Nucleus accumbens (tissue), 56 donors: ENCODE results near the gene BAZ1A.
"Not testable (repeated sequence)": the region's sequence is repeated elsewhere in the genome, so short reads cannot be mapped to it uniquely, and the experiment has no call there.

Experiments
- DNase-seq, 56 donors: peaks; one replicate each; lab custom pipeline; 2025; lab: John Stamatoyannopoulos, UW

Gene BAZ1A

DNA sequence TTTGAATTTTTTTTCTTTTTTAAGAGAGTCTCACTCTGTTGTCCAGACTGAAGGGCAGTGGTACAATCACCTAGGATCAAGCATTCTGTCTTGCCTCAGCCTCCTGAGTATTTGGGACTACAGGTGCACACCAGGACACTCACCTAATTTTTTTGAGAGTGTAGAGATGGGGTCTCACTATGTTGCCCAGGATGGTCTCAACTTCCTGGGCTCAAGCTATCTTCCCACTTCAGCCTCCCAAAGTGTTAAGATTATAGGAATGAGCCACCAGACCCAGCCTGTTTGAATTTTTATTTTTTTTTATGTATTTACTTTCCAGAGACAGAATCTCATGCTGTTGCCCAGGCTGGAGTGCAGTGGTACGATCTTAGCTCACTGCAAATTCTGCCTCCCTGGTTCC, 11.3 kb downstream of the BAZ1A start:
- DNase-seq = no peak

DNA sequence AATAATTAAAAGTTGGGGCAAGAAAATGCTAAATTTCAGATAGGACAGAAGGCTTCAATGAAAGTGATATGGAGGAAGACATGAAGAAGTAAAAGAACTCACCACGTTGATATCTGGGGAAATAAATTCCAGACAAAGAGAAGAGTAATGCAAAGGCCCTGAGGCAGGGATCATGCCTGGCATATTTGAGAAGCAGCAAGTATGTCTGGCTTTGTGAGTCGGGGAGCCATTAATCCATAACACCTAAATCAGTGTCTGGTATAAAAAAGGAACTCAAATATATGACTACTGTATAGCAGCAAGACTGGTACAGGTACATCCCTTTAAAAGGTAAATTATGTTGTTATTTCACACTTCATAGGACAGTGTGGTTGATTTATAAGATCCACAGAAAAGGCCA, 16.4 kb downstream of the BAZ1A start:
- no peak for DNase-seq

DNA sequence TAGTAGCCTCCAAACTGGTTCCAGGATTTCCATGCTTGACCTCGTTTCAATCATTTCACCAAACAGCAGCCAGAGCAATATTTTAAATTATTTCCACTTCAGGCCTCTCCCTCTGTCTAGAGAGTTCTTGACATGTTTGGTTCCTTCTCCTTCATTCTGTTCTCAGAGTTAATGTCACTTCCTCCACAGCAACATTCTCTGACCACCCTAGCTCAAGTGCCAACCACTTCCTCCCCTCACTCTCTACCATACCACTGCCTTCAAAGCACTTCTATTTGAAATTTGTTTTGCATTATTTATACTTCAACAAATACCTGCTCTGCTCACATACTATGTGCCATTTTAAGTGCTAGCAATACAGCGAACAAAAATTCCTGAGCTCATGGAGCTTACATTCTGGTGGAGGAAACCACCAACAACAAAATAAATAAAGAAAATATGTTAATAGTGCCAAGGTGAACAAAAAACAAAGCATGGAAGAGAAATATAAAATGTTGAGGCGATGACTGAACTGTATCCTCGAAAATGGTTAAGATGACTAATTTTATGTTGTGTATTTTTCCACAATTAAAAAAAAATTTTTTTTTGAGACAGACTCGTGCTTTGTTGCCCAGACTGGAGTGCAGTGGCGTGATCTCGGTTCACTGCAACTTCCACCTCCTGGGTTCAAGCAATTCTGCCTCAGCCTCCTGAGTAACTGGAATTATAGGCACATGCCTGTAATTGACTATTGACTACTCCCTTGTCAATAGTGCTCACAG, 17.3 kb downstream of the BAZ1A start:
- no peak for DNase-seq

DNA sequence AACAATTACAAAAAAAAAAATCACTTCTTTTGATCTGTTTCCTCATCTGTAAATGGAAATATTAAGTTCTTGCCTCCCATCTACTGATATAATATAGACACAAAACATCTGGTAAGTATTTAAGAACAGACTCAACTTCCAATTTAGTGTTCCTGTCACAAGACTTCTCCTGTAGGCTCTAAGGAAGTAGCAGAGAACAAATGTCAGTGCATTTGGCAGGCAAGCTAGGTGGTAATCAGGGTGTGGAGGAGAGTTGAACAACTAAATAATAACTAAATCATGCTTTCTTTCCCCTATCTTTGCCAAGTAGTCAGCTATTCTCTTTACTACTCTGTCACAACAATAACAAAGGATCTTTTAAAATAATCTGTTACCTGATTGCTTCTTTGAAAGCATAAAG, 22.1 kb downstream of the BAZ1A start:
- no peak for DNase-seq

DNA sequence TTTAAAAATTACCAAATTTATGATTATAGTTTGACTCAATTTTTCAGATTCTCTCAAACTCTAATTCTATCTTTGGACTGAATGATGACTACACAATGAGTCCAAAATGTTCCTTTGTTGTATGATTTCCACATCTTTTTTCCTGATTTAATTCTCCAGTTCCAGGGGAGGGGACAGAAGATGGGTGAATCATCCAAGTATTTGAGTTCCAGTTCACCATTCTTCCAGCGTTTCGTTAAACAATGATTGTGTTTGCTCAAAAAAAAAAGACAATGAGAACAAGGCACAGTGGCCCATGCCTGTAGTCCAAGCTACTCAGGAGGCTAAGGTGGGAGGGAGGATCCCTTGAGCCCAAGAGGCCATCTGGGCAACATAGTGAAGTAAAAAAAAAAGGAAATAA, 23.8 kb downstream of the BAZ1A start:
- no peak for DNase-seq

DNA sequence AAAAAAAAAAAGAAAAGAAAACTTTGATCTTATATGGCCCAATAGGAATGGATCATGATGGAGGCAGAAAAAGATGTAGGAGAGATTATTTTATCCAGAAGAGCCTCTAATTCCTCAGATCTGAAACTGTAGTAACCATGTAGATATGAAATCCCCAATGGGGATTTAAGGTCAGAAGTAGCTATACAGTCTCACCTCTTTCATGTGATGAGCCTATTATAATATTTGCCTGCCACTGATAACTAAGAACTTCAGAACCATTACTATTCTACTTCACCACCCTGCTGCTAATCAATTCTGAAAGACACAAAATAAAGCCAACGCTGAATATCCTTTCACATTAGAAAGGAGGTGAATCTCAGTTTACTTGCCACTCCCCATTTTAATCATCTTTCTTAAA, 29.3 kb downstream of the BAZ1A start:
- DNase-seq = no peak

DNA sequence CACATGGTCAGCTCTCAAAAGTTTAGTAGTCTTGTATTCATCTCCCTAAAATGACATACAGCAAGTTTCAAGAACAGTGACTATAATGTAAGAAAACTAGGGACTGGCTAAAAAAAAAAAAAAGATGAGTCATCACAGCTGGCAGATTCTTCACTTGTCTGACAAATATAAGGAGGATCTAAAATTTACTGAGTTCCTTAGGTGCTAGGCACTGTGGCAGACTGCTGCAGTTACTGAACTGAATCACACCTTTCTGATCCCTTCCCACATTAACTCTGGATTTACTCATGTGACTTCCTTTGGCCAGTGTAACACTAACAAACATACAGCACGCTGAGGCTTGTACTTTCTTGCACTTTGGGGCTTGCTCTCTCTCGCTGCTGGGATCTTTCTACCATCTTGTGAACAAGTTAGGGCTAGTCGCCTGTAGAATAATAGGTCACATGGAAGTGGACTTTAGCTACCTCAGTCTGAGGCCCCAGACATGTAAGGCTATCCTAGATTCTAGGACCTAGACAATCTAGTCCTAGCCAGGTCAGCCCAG, 32.1 kb downstream of the BAZ1A start:
- DNase-seq = peak in 1 of 56 donors; percentile 4

DNA sequence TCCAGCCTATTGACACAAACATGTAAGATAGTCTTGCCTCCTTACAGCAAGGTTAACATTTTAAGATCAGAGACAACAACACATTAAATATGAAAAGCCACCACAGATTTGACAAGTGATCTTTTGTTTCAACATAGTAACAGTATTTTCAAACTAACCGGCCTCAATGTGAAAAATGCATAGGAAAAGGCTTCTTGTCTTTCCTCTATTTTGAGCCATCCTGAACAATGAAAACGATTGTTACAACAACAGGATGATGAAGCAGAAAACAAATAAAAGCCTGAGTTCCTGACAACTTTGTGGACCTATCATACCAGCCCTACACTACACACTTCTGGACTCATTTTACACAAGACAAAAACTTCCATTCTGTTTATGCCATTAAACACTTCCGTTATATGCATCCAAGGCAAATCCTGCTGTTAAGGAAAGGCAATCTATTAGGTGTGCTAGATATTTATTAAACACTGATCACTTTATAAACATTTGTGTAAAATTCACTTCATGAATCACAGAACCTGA, 37.3 kb downstream of the BAZ1A start:
- no peak for DNase-seq

DNA sequence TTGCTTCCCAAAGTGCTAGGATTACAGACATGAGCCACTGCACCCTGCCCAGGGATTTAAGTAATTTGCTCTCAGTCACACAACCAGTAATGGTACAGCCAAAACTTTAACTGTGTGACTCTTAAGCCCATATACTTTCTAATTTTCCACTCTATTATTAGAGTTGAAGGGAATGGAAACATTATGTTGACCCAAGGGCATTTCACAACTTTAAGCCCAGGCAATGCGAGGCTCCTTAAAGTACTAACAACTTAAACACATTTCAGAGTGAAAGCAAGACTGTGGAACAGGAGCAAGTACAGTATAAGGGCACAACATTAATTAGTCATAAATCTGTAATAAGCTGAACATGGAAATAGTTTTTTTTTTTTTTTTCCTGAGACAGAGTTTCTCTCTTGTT, 39.8 kb downstream of the BAZ1A start:
- no peak for DNase-seq

DNA sequence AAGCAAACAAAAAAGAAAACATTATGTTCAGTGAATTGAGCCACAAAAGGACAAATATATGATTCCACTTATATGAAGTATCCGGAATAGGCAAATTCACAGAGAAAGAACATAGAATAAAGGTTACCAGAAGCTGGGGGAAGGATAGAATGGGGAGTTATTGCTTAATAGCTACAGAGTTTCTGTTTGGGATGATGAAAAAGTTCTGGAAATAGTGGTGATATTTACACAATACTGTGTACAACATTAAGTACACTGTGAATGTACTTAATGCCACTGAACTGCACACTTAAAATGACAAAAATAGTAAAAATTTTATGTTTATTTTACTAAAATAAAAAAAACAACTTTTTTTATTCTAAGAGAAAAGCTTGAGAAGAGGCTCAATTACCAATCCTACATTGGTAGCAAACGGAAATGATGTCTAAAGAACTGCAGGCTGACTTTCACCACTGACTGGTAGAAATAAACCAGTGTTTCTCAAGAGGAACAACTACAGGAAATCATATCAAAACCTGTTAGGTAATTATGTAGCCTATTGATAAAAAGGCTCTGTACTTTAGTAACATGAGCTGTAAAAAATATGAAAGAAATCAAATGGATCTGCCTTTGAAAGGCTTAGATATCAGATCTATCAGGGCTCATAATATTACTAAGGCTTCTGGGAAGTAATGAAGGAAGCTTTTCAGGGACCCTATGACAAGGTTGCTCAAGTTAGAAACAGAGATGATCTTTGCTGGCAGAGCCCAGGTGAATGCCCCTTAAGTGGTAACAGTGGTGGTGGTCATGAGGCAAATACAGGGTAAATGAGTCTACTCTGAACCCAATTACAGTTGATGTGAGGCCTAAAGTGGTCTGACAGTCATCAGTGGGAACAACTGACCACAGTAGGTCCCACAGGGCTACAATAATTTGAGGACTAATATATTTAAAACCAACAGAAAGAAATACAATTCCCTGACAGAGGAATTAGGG, 41.3 kb downstream of the BAZ1A start:
- DNase-seq = no peak

DNA sequence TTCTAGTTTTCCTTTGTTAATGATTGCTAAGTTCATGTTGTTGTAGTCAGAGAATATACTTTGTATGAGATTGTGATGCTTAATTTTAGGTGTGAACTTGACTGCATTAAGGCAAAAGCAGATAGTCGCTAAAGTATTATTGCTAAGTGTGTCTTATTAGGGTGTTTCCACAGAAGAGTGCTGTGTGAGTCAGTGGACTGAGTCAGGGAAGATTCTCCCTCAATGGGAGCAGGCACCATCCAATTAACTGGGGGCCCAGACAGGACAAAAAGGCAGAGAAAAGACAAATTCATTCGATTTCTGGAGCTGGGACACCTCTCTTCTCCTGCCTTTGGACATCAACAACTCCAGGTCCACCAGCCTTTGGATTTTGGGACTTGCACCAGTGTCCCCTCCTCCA, 48.5 kb downstream of the BAZ1A start:
- no peak for DNase-seq

DNA sequence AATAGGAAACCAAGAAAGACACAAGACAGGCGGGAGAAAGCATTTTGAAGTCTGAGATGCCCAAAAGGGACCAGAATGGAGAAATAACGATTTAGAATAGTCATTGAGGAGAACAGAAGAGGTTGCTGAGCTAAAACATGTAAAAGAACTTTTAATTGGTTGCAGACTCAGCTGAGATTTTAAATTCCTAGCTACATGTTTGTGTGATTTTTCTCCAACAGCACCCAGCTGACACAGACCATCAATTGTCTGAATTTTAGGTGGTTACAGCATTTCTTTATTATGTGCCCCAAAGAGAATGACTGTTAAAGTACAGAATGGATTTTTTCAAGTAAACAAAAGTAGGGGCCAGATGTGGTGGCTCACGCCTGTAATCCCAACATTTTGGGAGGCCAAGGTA, 50.3 kb downstream of the BAZ1A start:
- no peak for DNase-seq

DNA sequence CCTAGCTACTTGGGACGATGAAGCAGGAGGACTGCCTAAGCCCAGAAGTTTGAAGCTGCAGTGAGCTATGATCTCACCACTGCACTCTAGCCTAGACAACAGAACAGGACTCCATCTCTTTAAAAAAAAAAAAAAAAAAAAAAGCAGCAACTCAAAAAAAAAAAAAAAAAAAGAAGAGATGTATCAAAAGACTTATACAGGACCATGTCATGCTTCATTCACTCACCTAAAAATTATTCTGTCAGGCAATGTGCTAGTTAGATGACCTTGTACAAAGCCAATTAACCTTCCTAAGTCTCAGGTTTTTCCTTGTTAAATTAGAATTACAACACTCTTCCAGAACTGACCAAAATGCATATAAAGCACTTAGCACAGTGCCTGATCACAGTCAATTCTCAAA, 50.9 kb downstream of the BAZ1A start:
- no peak for DNase-seq

DNA sequence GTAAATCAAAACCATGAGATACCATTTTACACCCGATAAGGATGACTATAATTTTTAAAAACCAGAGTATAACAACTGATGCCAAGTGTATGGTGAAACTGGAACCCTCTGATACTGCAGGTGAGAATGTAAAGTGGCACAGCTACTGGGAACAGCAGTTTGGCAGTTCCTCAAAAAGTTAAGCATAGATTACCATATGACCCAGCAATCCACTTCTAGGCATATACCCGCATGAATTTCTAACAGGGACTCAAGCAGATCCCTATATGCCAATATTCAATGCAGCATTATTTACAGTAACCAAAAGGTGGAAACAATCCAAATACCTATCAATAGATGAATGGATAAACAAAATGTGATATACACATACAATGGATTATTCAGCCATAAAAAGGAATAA, 57.4 kb downstream of the BAZ1A start:
- DNase-seq = no peak

DNA sequence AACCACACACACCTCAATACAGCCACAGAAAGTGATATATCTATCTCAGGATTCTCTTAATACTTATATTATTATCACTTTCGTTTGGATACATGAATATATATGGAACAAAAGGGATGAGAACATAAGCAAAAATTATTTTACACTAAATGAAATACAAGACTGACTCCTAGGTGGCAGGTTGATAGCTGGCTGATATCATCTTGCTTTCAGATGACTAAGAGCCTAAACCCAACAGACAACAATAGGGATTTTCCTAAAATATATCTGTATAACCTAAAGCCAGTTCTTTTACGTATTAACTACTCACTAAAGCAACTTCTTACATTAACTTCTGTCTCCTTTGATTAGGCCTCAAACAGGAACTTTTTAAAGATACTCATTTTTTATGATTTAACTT, 65.1 kb downstream of the BAZ1A start:
- DNase-seq = no peak

DNA sequence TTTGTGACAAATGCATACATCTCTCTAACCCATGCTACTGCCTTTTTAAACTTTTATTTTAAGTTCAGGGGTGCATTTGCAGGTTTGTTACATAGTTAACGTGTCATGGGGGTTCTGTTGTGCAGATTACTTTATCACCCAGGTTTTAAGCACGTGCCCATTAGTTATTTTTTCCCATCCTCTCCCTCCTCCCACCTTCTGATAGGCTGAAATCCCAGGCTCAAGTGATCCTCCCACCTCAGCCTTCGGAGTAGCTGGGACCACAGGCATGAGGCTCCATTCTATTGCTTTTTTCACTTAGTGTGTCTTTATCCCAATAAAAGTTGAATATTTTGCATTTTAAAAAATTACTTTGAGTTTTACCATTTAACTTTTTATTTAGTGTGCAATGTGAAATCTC, 68.9 kb downstream of the BAZ1A start:
- DNase-seq = no peak

DNA sequence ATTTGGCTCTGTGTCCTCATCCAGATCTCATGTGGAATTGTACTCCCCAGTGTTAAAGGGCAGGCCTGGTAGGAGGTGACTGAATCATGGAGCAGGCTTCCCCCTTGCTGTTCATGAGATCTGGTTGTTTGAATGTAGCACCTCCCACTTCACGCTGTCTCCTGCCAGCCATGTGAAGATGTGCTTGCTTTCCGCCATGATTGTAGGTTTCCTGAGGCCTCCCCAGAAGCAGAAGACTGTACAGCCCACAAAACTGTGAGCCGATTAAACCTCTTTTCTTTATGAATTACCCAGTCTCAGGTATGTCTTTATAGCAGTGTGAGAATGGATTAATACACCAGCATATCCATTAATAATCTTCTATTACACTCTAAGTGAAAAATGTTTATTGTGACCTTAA, 70.2 kb downstream of the BAZ1A start:
- DNase-seq = no peak

DNA sequence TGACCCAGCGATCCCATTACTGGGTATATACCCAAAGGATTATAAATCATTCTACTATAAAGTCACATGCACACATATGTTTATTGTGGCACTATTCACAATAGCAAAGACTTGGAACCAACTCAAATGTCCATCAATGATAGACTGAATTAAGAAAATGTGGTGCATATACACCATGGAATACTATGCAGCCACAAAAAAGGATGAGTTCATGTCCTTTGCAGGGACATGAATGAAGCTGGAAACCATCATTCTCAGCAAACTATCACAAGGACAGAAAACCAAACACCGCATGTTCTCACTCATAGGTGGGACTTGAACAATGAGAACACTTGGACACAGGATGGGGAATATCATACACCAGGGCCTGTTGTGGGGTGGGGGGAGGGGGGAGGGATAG, 76.3 kb downstream of the BAZ1A start:
- not testable (repeated sequence) for DNase-seq

DNA sequence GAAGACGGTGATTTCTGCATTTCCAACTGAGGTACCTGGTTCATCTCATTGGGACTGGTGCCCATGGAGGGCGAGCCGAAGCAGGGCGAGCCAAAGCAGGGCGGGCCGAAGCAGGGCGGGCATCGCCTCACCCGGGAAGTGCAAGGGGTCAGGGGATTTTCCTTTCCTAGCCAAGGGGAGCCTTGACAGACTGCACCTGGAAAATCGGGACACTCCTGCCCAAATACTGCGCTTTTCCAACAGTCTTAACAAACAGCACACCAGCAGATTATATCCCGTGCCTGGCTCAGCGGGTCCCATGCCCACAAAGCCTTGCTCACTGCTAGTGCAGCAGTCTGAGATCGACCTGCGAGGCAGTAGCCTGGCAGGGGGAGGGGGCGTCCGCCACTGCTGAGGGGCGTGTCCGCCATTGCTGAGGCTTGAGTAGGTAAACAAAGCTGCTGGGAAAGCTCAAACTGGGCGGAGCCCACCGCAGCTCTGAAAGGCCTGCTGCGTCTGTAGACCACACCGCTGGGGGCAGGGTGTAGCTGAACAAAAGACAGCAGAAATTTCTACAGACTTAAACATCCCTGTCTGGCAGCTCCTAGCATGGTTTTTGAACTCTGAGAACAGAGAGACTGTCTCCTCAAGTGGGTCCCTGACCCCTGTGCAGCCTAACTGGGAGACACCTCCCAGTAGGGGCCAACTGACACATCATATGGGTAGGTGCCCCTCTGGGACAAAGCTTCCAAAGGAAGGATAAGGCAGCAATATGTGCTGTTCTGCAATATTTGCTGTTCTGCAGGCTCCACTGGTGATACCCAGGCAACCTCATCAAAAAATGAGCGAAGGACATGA, 77.2 kb downstream of the BAZ1A start:
- DNase-seq = no peak

DNA sequence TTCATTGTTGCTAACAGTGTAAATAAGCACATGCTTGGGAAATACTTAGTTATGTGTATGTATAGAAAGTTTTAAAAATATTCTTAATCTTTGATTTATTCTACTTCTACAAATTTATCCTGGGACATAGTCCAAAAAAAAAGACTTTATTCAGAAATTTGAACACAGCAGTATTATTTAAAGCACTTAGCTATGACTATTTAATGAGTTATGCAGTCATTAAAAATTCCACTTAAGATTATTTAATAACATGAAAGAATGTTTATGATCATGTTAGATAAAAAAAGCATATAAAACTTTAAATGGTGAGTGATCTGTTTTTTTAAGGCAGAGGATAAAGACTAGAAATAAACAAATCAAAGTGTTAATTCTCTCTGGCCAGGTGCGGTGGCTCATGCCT, 78.3 kb downstream of the BAZ1A start:
- DNase-seq = no peak
